Measurements from ENCODE around the gene FXYD3. TPM values are rescaled to one million over a fixed set of nuclear protein-coding genes. Genes with fewer than 3 reads are reported as not detected.

Gene FXYD3
- total RNA-seq, 4 donors from 2014 or later: 1.7 to 2.0 TPM; not detected in 2

DNA sequence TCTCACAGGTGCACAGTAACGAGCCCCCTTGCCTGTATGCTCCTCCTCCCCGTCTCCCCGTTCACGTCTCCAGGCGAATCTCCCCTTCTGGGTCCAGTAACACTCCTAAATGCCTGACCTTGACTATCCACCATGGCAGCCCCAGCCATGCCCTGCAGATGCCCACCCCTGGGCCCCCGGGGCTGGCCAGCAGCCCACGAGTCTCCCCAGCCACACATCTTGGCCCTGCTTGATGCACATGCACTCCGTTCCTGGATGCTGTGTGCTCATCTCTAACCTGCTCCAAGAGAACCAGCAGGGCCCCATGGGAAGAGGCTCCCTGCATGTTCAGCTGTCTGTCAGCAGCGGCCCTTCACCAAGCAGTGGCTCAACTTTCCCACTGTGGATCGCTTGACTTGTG lies 42.1 kb upstream of the FXYD3 start:
- TF ChIP-seq, protein P1, sequence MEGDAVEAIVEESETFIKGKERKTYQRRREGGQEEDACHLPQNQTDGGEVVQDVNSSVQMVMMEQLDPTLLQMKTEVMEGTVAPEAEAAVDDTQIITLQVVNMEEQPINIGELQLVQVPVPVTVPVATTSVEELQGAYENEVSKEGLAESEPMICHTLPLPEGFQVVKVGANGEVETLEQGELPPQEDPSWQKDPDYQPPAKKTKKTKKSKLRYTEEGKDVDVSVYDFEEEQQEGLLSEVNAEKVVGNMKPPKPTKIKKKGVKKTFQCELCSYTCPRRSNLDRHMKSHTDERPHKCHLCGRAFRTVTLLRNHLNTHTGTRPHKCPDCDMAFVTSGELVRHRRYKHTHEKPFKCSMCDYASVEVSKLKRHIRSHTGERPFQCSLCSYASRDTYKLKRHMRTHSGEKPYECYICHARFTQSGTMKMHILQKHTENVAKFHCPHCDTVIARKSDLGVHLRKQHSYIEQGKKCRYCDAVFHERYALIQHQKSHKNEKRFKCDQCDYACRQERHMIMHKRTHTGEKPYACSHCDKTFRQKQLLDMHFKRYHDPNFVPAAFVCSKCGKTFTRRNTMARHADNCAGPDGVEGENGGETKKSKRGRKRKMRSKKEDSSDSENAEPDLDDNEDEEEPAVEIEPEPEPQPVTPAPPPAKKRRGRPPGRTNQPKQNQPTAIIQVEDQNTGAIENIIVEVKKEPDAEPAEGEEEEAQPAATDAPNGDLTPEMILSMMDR (IDR thresholded peaks at IDR 0.05; ENCODE audit: low read depth): no peak

DNA sequence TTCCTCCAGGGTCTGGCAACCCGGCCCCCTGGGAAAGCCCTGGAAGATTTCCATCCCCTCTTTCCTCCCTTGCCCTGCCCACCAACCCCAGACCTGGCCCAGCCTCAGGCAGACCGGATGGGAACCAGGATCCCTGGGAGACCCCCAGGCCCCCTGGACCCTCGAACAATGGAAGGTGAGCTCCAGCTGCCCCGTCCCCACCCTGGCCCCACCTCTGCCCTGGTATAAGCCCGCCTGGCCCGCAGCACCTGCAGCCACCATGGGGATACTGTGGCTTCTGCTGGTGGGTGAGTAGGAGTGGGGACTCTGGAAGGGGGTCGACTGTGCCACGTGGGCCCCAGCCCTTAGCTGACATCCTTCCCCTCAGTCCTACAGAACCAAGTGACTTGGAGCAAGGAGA lies 41.7 kb upstream of the FXYD3 start:
- TF ChIP-seq, protein P1 (IDR thresholded peaks at IDR 0.05; ENCODE audit: low read depth): no peak

DNA sequence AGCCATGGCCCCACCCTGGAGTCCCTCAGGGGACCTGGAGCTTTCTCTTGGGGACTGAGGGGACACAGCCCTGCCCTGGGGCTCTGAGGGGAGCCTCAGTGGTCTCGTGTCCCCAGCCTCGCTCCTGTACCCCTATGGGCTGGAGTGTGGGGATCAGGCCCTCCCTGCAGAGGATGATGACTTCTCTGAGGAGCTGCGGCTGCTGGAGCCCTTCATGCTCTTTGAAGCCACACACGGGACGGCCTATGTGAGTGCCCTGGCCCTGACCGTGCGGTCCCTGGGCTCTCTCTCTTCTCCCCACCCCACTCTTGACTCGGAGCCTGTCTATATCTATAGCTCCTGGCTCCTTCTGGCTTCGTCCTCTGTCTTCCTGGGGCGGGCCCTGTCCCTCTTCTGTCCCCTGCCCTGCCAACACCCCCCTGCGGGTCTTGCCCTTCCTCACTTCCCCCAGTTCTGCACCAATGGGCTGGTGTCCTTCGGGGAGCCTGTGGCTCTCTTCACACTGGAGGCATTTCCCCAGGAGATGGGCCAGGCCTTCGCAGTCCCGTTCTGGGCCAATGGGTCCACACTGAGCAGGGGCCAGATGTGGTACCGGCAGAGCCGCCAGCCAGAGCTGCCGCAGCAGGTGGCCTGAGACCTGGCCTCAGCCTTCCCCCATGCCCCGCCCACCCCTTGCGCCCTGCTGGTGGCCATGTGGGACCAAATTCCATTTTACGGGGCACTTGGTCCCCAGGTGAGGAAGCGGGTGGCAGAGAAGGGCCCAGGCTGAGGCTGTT lies 41.0 kb upstream of the FXYD3 start:
- TF ChIP-seq, protein P1 (IDR thresholded peaks at IDR 0.05; ENCODE audit: low read depth): no peak

DNA sequence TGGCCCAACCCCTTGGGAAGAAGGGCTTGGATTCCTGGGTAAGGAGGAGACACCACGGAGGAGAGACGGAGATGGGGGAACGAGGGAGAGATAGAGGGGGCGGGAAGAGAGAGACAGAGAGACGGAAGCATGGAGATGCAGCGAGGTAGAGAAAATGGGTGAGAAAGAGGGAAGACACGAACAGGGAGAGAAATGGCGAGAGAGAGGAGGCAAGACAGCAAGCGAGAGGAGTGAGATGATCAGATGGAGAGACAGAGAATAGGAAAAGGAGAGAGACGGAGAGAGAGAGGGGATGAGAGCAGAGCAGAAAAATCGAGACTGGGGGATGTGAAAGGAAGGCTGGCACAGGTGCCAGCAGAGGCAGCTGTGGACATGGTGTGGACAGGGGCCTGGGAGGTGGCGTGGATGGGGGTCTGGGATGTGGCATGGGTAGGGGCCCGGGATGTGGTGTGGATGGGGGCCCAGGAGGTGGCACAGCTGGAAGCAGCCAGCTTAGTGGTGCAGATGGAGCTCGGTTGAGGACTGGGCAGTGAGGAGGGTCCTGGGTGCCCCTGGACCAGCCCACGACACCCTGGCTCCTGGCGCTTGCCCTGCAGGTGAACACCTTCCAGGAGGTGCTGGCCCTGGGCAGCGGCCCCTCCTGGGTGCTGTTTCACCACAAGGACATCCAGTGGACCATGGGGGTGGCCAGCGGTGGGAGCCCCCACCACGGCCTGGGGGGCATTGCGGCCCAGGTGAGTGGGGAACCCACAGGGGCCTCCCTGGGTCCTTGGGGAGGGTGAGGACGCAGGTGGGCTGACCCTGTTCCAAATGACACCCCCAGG lies 40.2 kb upstream of the FXYD3 start:
- TF ChIP-seq, protein P1 (IDR thresholded peaks at IDR 0.05; ENCODE audit: low read depth): no peak

DNA sequence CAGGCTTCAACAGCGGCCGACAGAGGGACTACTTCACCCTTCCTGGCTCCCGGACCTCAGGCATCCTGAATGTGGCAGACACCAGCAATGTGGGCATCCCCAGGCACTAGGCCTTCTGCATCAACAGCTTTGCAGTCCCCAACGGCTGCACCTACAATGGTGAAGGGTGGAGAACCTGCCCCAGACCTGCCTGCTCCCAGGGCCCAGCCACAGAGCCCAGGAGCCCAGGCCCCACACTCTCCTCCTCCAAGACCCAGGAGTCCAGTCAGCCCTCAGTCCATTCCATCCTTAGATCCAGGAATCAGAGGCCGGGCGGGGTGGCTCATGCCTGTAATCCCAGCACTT lies 39.6 kb upstream of the FXYD3 start:
- TF ChIP-seq, protein P1 (IDR thresholded peaks at IDR 0.05; ENCODE audit: low read depth): no peak

DNA sequence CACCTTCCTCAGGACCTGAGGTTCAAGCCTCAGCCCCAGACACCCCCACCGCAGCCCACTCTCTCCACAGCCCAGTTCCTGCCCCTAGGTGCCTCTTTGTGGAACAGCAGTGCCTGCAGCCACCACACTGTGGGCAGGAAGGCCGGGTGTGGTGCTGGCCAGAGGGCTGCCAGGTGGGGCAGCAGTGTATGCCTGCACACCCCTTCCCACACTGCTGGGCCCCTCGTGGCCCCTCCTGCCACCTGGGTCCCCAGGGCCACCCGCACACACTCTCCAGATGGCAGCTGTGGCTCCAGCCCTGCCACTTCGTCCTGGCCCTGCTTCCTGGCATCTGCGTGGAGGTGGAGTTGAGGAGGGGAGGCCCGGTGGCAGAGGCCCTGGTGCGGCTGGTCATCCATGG lies 39.0 kb upstream of the FXYD3 start:
- TF ChIP-seq, protein P1 (IDR thresholded peaks at IDR 0.05; ENCODE audit: low read depth): no peak

Measured in subcutaneous adipose tissue (tissue), 4 donors.